HG02884 (cell line): Measurements from ENCODE around the gene GIMAP5.

Experiments
- ATAC-seq: cut with Tn5 transposase; IDR thresholded peaks from one replicate; pipeline ENCODE4 v1.9.1; 2021; ENCODE audit warnings: mild to moderate bottlenecking, moderate library complexity; ENCODE audit not compliant: unreplicated experiment

GIMAP5 gene

GRCh38 chr7:150737265-150738055 lies at the start of gene GIMAP5:
Gene GIMAP5 (plus strand): TSS chr7:150737418. CDS start chr7:150740885, 3,467 bp downstream.
- ATAC-seq = peak; percentile 44

GRCh38 chr7:150688630-150689029 lies 48.6 kb upstream of the GIMAP5 start:
- ATAC-seq = no peak

- no peak for ATAC-seq
These were observed 41.6 kb upstream of the GIMAP5 start for GRCh38 chr7:150695654-150696053.

DNA sequence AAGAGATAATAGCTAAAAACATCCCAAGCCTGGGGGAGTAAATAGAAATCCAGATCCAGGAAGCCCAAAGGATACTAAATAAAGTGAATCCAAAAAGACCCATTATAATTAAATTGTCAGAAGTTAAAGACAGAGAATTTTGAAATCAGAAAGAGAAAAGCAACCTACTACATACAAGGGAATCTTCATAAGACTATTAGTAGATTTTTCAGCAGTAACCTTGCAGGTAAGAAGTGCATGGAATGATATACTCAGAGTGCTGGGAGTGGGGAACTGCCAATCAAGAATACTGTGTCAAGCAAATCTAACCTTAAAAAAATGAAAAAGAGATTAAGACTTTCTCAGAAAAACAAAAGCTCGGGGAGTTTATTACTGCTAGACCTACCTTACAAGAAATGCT lies 34.0 kb upstream of the GIMAP5 start:
- no peak for ATAC-seq

GRCh38 chr7:150715293-150715692 lies 21.9 kb upstream of the GIMAP5 start:
- ATAC-seq = no peak

GRCh38 chr7:150715738-150716137 lies 21.5 kb upstream of the GIMAP5 start:
- ATAC-seq = no peak

DNA sequence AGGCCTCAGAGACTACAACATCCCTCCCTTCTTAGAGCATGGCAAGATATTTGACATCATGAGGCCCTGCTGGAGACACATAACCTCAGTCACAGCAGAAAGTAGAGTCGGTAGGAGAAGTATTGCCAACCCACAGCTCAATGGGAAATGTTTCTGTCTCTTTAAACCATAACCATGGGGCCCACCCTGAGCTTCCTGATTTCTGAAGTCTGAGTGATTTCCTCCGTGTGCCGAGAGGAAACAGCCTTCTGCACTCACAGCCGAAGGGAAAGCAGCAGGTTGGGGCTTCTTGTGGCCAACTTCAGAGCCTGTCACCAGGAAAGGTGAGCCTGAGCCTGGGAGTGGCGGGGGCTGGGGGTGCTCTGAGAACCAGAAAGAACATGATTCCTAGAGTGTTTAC lies 20.9 kb upstream of the GIMAP5 start, which contains the start of gene GIMAP1:
TSS of gene GIMAP1 (plus strand) at position 246 of the 400 bp plus-strand sequence. CDS start 2,435 bp downstream, outside the sequence.
- ATAC-seq = peak; percentile 43

DNA sequence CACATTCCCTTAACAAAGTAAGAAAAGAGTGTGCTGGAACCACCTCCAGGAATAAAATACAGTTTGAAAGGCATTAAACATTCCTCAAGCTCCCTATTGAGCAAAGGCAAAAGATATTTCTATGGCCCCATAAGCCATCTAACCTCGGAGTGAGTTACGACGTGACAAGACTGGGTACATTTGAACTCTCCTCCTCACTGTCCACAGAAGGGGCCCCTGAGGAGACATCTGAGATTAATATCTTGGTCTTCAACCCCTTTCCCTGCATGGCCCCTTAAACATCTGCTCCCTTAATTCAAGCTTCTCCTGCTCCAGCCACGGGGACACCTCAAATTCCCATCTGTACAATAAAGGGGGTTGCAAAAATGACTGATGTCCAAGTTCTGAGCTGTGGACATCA lies 20.3 kb upstream of the GIMAP5 start:
- no peak for ATAC-seq

DNA sequence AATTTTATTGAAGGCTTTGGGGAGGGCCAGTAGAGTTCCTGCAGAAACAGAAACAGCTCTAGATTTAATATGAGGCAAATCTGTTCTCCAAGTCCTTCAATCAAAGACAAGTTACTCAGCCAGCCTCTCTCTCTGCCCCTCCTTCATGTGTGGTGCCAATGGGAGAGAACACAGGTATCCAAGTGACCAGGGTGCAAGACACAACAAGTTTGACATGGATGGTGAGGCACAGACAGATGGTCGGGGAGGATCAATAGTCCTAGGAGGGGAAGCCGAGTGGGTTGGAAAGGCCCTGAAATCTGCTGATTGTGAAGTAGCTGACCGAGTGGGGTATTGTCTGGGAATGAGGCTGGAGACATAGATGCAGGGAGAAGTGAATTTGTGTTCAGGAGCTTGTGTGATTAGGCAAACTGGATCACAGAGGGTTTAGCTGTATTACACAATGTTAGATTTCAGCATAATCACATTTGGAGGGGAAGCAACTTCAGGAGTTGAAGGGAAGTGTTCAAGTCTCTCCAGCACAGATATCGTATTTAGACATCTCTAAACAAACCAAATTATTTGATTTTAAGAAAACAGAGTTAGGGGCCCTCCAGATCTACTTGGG lies 19.3 kb upstream of the GIMAP5 start:
- ATAC-seq = no peak

GRCh38 chr7:150719436-150719835 lies 17.8 kb upstream of the GIMAP5 start:
- no peak for ATAC-seq

GRCh38 chr7:150719960-150720891 lies 17.0 kb upstream of the GIMAP5 start:
- no peak for ATAC-seq

GRCh38 chr7:150721970-150722373 lies 15.2 kb upstream of the GIMAP5 start:
- no peak for ATAC-seq

- ATAC-seq = no peak
These were observed 14.7 kb upstream of the GIMAP5 start for GRCh38 chr7:150722431-150722931.

GRCh38 chr7:150723467-150723866 lies 13.8 kb upstream of the GIMAP5 start:
- no peak for ATAC-seq

DNA sequence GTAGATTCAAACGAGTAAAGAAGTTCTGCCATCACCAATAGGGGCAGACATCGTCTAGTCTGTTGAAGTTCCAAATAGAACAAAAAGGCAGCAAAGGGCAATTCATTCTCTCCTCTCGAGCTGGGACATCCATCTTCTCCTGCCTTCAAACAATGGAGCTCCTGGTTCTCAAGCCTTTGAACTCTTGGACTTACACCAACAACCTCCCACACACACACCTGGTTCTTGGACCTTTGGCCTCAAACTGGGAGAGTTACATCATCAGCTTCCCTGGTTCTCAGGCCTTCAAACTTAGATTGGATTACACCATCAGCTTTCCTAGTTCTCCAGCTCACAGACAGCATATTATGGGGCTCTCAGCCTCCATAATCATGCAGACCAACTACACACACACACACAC lies 9.8 kb upstream of the GIMAP5 start:
- ATAC-seq = no peak

- ATAC-seq = no peak
These were observed 9.2 kb upstream of the GIMAP5 start for GRCh38 chr7:150728011-150728410.

GRCh38 chr7:150728609-150729008 lies 8.6 kb upstream of the GIMAP5 start:
- no peak for ATAC-seq

- no peak for ATAC-seq
These were observed 5.3 kb upstream of the GIMAP5 start for GRCh38 chr7:150731916-150732315.

GRCh38 chr7:150732786-150733481 lies 4.3 kb upstream of the GIMAP5 start:
- no peak for ATAC-seq

GRCh38 chr7:150733482-150734095 lies 3.6 kb upstream of the GIMAP5 start:
- no peak for ATAC-seq
